Upper lobe of right lung (tissue), 1 donor: ENCODE data around the gene AGPAT3. TPM values are rescaled to one million over a fixed set of nuclear protein-coding genes. Genes with fewer than 3 reads are reported as not detected.
A peak's percentile ranks its signal among the peaks of the same experiment; 100 is the strongest.

Source experiments
- ATAC-seq: fragments of 200-7000 bp; cut with Tn5 transposase; one replicate; pipeline ENCODE4 v1.9.1; 2020; ENCODE audit warnings: mild to moderate bottlenecking, moderate library complexity
- DNase-seq: peaks from one replicate; pipeline ENCODE4 v3.0.0-alpha.2; 2020
- H3K27ac ChIP-seq: fragments of 200-600 bp; one replicate; pipeline ENCODE4 v1.8.0; 2022
- H3K27me3 ChIP-seq: fragments of 200-600 bp; one replicate; pipeline ENCODE4 v1.8.0; 2022; ENCODE audit warnings: mild to moderate bottlenecking
- H3K36me3 ChIP-seq: fragments of 200-600 bp; one replicate; pipeline ENCODE4 v1.8.0; 2022
- H3K4me1 ChIP-seq: fragments of 200-600 bp; one replicate; pipeline ENCODE4 v1.8.0; 2022
- H3K4me3 ChIP-seq: fragments of 200-600 bp; one replicate; pipeline ENCODE4 v1.8.0; 2022; ENCODE audit warnings: mild to moderate bottlenecking
- H3K9me3 ChIP-seq: fragments of 200-600 bp; one replicate; pipeline ENCODE4 v1.8.0; 2022
- CTCF ChIP-seq: fragments of 200-600 bp; IDR thresholded peaks from one replicate; pipeline ENCODE4 v1.8.0; 2022; ENCODE audit warnings: antibody characterized with exemption
- intact Hi-C: fragments of 100-400 bp; cut with DNase I; formaldehyde crosslinking; loops from one replicate; pipeline ENCODE4 v1.11.0; 2022
- total RNA-seq: library from RNA; stranded (reverse); fragmentation: NEBNext Ultra II Directional; extraction: Animal tissue kit (Norgen Biotek cat#: 25700); gene quantifications from one replicate; pipeline ENCODE4 v1.2.1, GENCODE V29; 2021
- donor health status: DM: no; HTN: yes; CAD: no; lungs with severe emphysema.

The AGPAT3 gene
- total RNA-seq, 1 donor from 2014 or later, result 86.0 TPM

GRCh38 chr21:43884012-43884860, 19.2 kb downstream of the AGPAT3 start:
- no peak for TF ChIP-seq CTCF
- peaks cover 20% of the 10 kb centered on the region for H3K4me1 ChIP-seq
- DNase-seq (peak; percentile 61), ATAC-seq (peak; percentile 66)
- intact Hi-C loops, result no loop called here
- no peaks in the 10 kb centered on the region for H3K27me3 ChIP-seq
- no peak overlapping the region for H3K27ac ChIP-seq
- no peaks in the 10 kb centered on the region for H3K36me3 ChIP-seq
- no peak overlapping the region for H3K4me3 ChIP-seq
- H3K9me3 ChIP-seq, result no peaks in the 10 kb centered on the region

DNA sequence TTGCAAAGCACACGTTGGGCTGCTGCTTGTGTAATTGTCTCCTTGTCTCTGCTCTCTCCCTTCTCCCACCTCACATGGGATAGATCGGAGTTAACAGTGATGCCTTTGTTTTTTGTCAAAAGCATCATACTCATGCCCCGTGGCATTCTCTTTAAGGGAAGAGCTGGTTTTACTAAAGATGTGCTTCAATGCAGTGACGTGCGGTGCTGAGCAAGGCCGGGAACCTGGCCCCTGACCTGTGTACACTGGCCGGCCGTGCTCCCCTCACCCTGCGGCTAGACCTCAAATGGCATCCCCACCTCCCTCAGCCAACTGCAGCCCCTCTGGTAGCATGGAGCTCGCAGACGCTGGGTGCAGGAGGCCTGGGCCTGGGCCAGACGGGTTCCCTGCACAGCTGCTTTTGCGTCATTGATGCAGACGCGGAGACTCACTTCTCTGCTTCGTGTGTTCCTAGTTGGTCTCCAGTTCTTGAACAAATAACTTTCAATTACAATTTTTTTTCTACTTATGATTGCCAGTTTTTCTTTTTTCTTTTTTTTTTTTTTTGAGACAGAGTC, 19.9 kb downstream of the AGPAT3 start:
- H3K4me1 ChIP-seq, result peaks cover 16% of the 10 kb centered on the region

DNA sequence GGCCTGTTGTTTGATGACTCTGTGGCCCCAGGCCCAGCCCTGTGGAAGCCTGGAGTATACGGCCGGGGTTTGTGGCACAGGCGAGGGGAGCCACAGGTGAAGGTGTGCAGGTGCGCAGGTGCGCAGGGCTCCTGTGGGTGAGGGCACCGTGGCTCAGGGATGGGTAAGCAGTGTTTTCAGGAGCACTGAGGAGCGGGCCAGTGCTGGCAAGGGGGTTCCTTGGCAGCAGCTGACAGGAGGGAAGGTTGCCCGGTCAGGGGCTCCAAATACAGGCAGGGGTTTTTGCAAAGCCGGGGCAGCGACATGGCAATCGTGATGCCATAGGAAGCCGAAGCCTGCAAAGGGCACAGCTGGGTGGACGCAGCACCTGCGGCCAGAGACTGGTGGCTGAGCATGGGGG, 20.7 kb downstream of the AGPAT3 start:
- Histone ChIP-seq H3K4me1 (peaks cover 14% of the 10 kb centered on the region), H3K4me3 (no peak overlapping the region), H3K9me3 (no peaks in the 10 kb centered on the region), H3K36me3 (no peaks in the 10 kb centered on the region), H3K27ac (no peak overlapping the region), H3K27me3 (no peaks in the 10 kb centered on the region)
- ATAC-seq (no peak), DNase-seq (no peak)
- TF ChIP-seq CTCF, result no peak
- intact Hi-C loops, result no loop called here

More for the DNA sequence above, 19.9 kb downstream of the AGPAT3 start:
- TF ChIP-seq CTCF, result no peak
- DNase-seq, result peak; percentile 41
- intact Hi-C loops, result no loop called here
- ATAC-seq, result no peak
- Histone ChIP-seq H3K27me3 (no peaks in the 10 kb centered on the region), H3K36me3 (no peaks in the 10 kb centered on the region), H3K27ac (no peak overlapping the region), H3K9me3 (no peaks in the 10 kb centered on the region), H3K4me3 (no peak overlapping the region)

DNA sequence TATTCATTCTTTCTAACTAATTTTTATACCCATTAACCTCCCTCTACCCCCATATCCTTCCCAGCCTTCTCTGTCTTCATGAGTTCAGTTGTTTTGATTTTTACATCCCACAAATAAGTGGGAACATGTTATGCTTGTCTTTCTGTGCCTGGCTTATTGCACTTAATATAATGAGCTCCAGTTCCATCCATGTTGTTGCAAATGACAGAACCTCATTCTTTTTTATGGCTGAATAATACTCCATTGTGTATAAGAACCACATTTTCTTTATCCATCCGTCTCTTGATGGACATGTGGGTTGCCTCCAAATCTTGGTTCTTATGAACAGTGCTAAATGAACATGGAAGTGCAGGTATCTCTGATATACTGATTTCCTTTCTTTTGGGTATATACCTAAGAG, 21.5 kb downstream of the AGPAT3 start:
- intact Hi-C loops, result no loop called here
- H3K9me3 ChIP-seq, result no peaks in the 10 kb centered on the region
- no peak overlapping the region for H3K4me3 ChIP-seq
- TF ChIP-seq CTCF, result no peak
- ATAC-seq (no peak), DNase-seq (no peak)
- peaks cover 14% of the 10 kb centered on the region for H3K4me1 ChIP-seq
- H3K36me3 ChIP-seq, result no peaks in the 10 kb centered on the region
- H3K27me3 ChIP-seq, result no peaks in the 10 kb centered on the region
- no peak overlapping the region for H3K27ac ChIP-seq

- no peak overlapping the region for H3K27ac ChIP-seq
- TF ChIP-seq CTCF, result no peak
- intact Hi-C loops, result no loop called here
- DNase-seq (no peak), ATAC-seq (no peak)
- no peaks in the 10 kb centered on the region for H3K36me3 ChIP-seq
- no peaks in the 10 kb centered on the region for H3K9me3 ChIP-seq
- H3K4me1 ChIP-seq, result peaks cover 31% of the 10 kb centered on the region
- H3K4me3 ChIP-seq, result no peak overlapping the region
- no peaks in the 10 kb centered on the region for H3K27me3 ChIP-seq
Observed at GRCh38 chr21:43889069-43889468, 24.0 kb downstream of the AGPAT3 start.
